ENCODE results near the gene WDR20.

The WDR20 gene

DNA sequence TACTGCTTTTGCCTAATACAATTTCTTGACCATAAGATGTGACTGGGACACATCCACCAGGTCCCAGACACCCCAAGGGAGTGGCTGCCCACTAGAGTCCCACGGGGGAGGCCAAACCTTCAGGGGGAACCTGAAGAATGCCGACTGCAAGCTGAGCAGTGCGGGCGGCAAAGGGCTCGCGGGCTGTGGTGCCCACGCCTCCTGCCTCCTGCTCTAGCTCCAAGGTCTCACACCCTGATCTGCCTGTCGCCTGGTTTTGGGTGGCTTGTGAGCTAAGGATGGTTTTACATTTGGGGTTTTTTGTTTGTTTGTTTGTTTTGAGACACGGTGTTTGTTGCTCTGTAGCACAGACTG, 90.0 kb downstream of the WDR20 start:
- no peaks in the 10 kb centered on the region for H4K20me1 ChIP-seq (ENCODE audit: insufficient read depth, low read length)
- H3K27me3 ChIP-seq (ENCODE audit: insufficient read depth, low read length, poor library complexity), result no peaks in the 10 kb centered on the region
- no peak for TF ChIP-seq EZH2 (IDR thresholded peaks at IDR 0.05; ENCODE audit: borderline replicate concordance, low read depth, low read length, severe bottlenecking)
- TF ChIP-seq, protein P1, sequence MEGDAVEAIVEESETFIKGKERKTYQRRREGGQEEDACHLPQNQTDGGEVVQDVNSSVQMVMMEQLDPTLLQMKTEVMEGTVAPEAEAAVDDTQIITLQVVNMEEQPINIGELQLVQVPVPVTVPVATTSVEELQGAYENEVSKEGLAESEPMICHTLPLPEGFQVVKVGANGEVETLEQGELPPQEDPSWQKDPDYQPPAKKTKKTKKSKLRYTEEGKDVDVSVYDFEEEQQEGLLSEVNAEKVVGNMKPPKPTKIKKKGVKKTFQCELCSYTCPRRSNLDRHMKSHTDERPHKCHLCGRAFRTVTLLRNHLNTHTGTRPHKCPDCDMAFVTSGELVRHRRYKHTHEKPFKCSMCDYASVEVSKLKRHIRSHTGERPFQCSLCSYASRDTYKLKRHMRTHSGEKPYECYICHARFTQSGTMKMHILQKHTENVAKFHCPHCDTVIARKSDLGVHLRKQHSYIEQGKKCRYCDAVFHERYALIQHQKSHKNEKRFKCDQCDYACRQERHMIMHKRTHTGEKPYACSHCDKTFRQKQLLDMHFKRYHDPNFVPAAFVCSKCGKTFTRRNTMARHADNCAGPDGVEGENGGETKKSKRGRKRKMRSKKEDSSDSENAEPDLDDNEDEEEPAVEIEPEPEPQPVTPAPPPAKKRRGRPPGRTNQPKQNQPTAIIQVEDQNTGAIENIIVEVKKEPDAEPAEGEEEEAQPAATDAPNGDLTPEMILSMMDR (IDR thresholded peaks at IDR 0.05; ENCODE audit: borderline replicate concordance, extremely low read depth, low read length, poor library complexity, severe bottlenecking), result no peak
- no peaks in the 10 kb centered on the region for H3K9me3 ChIP-seq (ENCODE audit: insufficient read depth, low read length, severe bottlenecking)
- no peak overlapping the region for H3K4me3 ChIP-seq (ENCODE audit: low read depth in 1 of 2, low read length in 2 of 2)
- no peak overlapping the region for H2AFZ ChIP-seq (ENCODE audit: low read depth, low read length)
- H3K4me1 ChIP-seq (ENCODE audit: insufficient read depth, low read length), result no peaks in the 10 kb centered on the region
- H3K4me2 ChIP-seq (ENCODE audit: insufficient read depth, low read length), result no peak overlapping the region
- ATAC-seq (ENCODE audit: insufficient read depth, low read depth) (no peak), DNase-seq (no peak)
- H3K79me2 ChIP-seq (ENCODE audit: insufficient read depth, low read length), result no peaks in the 10 kb centered on the region
- no peak overlapping the region for H3K9ac ChIP-seq (ENCODE audit: low read depth, low read length)
- H3K27ac ChIP-seq (ENCODE audit: low read length), result no peak overlapping the region
- H3K36me3 ChIP-seq (ENCODE audit: insufficient read depth, low read length), result no peaks in the 10 kb centered on the region

DNA sequence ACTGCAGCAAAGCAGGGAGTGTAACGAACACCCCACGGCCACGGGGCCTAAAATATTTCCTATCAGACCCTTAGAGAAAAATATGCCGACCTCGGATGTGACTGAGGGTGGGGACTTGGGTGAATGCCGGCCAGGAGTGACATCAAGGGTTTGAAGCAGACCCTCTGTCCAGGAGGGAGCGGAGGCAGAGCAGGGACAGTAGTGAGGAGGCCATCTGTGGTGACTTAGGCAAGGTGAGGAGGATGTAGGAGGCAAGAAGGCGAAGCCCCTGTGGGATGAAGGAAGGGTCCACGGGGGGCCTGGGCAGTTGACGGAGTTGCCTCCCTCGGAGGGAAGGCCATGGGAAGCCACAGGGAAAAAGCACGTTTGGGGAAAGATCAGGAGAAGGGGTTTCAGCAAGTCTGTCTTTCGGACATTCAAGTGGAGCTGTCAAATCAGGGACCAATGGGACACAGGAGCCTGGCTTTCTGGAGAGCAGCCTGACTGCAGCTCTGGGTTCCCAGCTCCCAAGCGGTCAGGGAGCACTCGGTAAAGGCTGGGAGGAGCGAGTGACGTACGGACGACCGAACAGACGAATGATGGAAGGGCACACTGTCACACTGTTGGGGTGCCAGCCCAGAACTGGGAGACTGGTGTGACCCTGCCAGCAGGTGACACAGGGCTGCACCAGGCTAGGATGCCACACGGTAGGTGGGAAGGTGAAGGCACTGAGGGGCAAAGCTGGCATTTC, 90.9 kb downstream of the WDR20 start:
- Histone ChIP-seq H3K4me3 (ENCODE audit: low read depth in 1 of 2, low read length in 2 of 2) (no peak overlapping the region), H3K27me3 (ENCODE audit: insufficient read depth, low read length, poor library complexity) (no peaks in the 10 kb centered on the region)

DNA sequence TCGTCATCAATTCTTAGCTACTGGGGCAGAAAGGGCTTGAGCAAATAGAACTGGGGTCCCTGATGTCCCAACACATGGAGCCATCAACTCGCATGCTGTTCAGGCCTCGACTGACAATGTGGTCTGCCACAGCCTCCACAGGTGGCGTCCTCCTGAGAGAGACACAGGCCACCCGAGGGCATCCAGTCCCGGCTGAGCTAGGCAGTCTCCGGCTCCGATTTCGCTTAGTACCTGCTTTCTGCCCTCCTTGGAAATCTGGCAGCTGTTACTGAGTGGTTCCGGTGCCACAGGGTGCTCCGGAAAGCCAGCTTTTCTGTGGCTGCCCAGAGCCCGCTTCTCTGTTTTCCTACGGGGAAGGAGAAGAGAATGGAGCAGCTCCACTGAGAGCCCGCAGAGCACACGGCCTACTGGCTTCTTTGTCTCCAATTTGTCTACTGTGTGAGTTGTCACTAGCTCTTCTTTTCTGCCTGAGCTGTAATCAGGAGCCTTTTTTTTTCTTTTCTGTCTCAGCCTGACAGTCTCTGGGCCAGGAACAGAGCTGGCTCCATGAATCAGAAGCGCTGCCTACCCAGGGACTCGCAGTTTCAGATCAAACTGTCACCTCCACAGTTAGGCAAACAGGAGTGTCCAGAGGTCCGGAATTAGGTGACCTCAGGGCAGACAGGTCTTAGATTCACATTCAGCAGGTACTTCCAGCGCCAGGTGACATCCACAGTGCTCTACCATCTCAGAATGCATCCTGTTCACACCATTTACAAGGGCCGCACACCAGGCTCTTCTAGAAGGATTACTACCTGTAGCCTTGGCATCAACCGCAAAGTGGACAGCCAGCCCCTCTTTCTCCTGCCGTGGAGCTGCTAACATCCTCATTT, 92.0 kb downstream of the WDR20 start:
- Histone ChIP-seq H3K4me1 (ENCODE audit: insufficient read depth, low read length) (no peaks in the 10 kb centered on the region), H4K20me1 (ENCODE audit: insufficient read depth, low read length) (no peaks in the 10 kb centered on the region), H3K27ac (ENCODE audit: low read length) (no peak overlapping the region), H3K4me3 (ENCODE audit: low read depth in 1 of 2, low read length in 2 of 2) (no peak overlapping the region), H3K79me2 (ENCODE audit: insufficient read depth, low read length) (no peaks in the 10 kb centered on the region), H3K27me3 (ENCODE audit: insufficient read depth, low read length, poor library complexity) (no peaks in the 10 kb centered on the region), H3K4me2 (ENCODE audit: insufficient read depth, low read length) (no peak overlapping the region), H3K36me3 (ENCODE audit: insufficient read depth, low read length) (no peaks in the 10 kb centered on the region), H2AFZ (ENCODE audit: low read depth, low read length) (no peak overlapping the region), H3K9ac (ENCODE audit: low read depth, low read length) (no peak overlapping the region), H3K9me3 (ENCODE audit: insufficient read depth, low read length, severe bottlenecking) (no peaks in the 10 kb centered on the region)
- ATAC-seq (ENCODE audit: insufficient read depth, low read depth), result no peak
- no peak for TF ChIP-seq EZH2 (IDR thresholded peaks at IDR 0.05; ENCODE audit: borderline replicate concordance, low read depth, low read length, severe bottlenecking)
- TF ChIP-seq, protein P1 (IDR thresholded peaks at IDR 0.05; ENCODE audit: borderline replicate concordance, extremely low read depth, low read length, poor library complexity, severe bottlenecking), result no peak
- DNase-seq, result no peak

More for the DNA sequence above, 90.9 kb downstream of the WDR20 start:
- Histone ChIP-seq H4K20me1 (ENCODE audit: insufficient read depth, low read length) (no peaks in the 10 kb centered on the region), H3K4me1 (ENCODE audit: insufficient read depth, low read length) (no peaks in the 10 kb centered on the region), H3K9ac (ENCODE audit: low read depth, low read length) (no peak overlapping the region), H3K36me3 (ENCODE audit: insufficient read depth, low read length) (no peaks in the 10 kb centered on the region), H3K79me2 (ENCODE audit: insufficient read depth, low read length) (no peaks in the 10 kb centered on the region), H2AFZ (ENCODE audit: low read depth, low read length) (no peak overlapping the region), H3K4me2 (ENCODE audit: insufficient read depth, low read length) (no peak overlapping the region), H3K9me3 (ENCODE audit: insufficient read depth, low read length, severe bottlenecking) (no peaks in the 10 kb centered on the region), H3K27ac (ENCODE audit: low read length) (no peak overlapping the region)
- ATAC-seq (ENCODE audit: insufficient read depth, low read depth) (no peak), DNase-seq (no peak)
- no peak for TF ChIP-seq EZH2 (IDR thresholded peaks at IDR 0.05; ENCODE audit: borderline replicate concordance, low read depth, low read length, severe bottlenecking)
- TF ChIP-seq, protein P1 (IDR thresholded peaks at IDR 0.05; ENCODE audit: borderline replicate concordance, extremely low read depth, low read length, poor library complexity, severe bottlenecking), result no peak
